DND-41 (cell line): ENCODE results near the gene ZNF580.

Experiments used
- CTCF ChIP-seq: IDR thresholded peaks from 2 replicates; pipeline ENCODE4 v1.5.1; 2012; ENCODE audit warnings: borderline replicate concordance, low read length, moderate library complexity, mild to moderate bottlenecking; ENCODE audit not compliant: poor library complexity, severe bottlenecking; ENCODE audit errors: extremely low read depth
- EZH2 ChIP-seq: IDR thresholded peaks from 3 replicates; pipeline ENCODE4 v1.6.1; 2012; ENCODE audit warnings: borderline replicate concordance, low read depth, mild to moderate bottlenecking, moderate library complexity, low read length, inconsistent platforms; ENCODE audit not compliant: severe bottlenecking

- TF ChIP-seq CTCF (no peak), EZH2 (no peak)
Observed at GRCh38 chr19:55597501-55597921, 43.3 kb upstream of the ZNF580 start.
